Fibroblast of the conjunctiva (primary cell): Measurements from ENCODE around the gene TCF20.

Experiments
- DNase-seq: peaks from one replicate; pipeline ENCODE4 v3.0.0-alpha.2; 2010; ENCODE audit warnings: low read depth

TCF20 gene

DNA sequence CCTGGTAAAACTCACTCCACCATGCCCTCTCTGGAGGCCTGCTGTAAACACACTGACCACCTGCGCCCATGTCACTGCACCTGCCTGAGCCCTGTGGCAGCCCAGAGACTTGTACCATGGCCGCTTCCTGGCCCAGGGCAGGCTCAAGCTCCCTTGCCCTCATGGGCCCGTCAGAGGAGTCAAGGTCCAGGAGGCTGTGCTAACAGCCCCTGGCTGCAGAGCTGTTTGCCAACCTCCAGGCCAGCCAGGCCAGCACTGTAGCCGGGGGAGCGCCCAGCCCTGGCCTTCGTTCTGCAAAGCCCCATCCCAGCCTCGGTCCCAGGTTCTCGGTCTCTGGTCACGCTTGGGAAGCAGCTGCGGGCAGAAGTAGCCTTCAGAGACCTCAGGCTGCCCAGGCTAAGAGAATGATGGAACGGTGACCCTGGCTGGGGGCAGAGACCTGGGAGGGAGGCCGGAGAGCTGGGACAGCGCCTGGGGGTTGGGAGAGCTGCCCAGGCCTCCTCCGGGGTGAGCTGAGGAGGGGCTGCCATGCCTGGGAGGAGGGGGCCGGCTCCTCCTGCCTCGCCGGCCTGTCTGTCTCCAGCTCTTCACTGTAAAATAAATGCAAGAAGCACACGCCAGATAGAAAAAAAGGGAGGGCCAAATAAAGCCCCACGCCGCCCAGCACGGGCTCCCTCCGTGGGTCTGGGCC, 11.9 kb upstream of the TCF20 start:
- no peak for DNase-seq

DNA sequence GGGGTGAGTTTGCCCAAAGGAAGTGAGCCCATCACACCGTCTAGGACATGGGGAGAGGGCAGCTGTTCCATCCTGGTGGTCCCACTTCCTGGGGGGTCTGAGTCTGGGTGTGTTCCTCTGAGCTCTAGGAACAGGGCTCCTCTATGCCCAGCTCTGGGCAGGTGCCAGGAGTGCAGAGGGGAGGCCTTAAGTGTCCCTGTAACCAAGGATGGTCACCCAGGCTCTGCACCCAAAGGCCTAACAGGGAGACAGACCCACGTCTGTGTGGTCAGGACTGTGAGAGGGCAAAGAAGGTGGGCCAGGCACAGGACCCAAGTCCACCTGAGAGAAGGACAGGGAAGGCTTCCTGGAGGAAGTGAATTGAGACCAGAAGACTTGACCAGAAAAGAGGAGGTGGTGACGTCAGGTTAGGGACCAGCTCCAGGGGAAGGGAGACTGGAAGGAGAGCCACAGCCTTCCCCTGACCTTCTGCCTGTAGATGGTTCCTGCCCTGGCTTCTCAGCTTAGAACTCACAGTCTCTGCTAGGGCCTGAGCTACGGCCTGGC, 11.3 kb upstream of the TCF20 start:
- DNase-seq, result no peak

- DNase-seq, result no peak
Observed at GRCh38 chr22:42281284-42281683, 10.8 kb upstream of the TCF20 start.

- no peak for DNase-seq
Observed at GRCh38 chr22:42280836-42281235, 10.4 kb upstream of the TCF20 start.

- DNase-seq, result no peak
Observed at GRCh38 chr22:42280140-42280539, 9.7 kb upstream of the TCF20 start.

DNA sequence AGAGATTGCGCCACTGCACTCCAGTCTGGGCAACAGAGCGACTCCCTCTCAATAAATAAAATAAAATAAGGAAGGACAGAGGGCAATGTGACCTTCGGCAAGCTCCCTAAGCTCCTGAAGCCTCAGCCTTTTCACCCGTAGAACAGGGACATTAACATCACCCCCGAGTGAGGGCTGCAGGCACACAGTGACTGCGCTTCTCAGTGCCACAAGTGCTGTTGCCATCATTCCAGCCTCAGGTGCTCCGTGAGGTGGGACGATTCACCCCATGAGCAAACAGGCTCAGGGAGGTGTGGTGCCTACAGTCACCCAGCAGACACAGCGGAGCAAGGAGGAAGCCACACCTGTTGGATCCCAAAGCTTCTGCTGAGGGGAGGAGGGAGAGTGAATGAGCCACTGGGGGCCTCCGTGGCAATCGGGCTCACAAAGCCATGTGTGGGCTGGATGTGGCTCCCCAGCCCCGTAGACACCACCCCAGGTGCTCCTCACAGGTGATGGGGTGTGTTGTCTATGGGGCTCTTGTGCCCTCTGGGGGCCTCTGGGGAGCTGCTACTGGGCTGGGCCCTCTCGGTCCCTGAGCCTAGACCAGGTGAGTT, 9.1 kb upstream of the TCF20 start:
- DNase-seq, result no peak

DNA sequence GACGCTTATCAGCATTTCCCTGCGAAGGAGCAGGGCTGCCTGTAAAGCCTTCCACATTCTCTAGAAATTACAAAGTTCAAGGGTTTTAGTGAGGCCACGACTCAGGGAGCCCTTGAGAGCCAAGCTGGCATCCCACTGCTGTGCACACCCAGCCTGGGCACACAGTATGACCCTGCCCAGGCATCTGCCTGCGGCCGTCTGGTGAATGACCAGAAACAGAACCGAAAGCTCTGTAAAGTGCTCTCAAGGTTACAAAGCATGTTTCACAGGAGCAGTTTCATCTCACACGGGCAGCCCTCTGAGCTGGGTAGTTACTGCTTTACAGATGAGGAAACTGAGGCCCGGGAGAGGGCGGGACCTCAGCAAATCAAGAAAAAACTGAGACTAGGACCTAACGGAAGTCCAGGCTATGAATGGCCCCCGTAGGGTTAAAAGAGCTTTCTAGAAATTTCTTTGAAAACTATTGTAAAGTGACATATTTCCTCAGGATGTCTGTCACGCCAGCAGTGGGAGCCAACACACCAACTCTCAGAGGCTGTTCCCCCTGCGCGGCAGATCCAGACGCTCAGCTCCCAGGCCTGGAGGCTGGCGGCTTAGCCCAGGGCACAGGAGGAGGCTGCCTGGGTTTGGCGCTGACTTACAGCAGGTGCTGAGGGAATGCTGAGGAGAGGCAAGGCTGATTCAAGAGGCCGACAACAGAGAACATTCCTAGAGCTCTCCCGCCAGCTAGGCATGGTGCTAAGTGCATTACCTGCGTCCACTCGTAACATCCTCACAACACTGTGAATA, 7.7 kb upstream of the TCF20 start:
- no peak for DNase-seq

- DNase-seq, result no peak
Observed at GRCh38 chr22:42277232-42277753, 6.8 kb upstream of the TCF20 start.

GRCh38 chr22:42275970-42276369, 5.5 kb upstream of the TCF20 start:
- DNase-seq, result no peak

- no peak for DNase-seq
Observed at GRCh38 chr22:42275176-42275575, 4.7 kb upstream of the TCF20 start.

GRCh38 chr22:42273855-42274451, 3.5 kb upstream of the TCF20 start:
- DNase-seq, result no peak

GRCh38 chr22:42272431-42272999, 2.1 kb upstream of the TCF20 start:
- DNase-seq, result no peak

GRCh38 chr22:42271906-42272305, 1.5 kb upstream of the TCF20 start:
- DNase-seq, result no peak

DNA sequence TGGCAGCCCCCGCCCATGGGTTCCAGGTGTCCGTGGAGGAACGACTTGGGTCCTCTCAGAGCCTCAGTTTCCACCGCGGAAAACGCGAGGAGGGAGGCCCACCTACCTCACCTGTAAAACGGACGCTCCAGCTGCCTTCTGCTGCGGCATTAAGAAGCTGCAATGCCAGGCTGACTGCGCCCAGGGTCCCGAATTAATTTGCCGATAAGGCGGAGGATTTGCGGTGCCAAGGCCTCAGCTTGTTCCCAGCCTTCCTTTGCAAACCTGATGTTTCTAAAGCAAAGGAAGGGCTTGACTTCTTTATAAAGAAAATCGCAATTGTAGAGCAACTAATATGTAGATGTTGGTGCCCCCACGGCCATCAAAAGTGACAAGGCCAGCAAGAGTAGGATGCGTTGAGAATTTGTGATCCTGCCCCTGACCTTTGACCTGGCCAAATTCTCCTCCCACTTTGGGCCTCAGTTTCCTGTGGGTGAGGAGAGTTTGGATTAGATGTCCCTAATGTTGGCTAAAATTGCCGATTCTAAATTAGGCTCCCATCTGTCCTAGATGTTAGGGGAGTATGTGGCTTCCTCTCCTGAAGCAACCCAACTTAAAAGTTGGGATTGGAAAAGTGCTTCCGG, 849 bp upstream of the TCF20 start:
- DNase-seq, result no peak

DNA sequence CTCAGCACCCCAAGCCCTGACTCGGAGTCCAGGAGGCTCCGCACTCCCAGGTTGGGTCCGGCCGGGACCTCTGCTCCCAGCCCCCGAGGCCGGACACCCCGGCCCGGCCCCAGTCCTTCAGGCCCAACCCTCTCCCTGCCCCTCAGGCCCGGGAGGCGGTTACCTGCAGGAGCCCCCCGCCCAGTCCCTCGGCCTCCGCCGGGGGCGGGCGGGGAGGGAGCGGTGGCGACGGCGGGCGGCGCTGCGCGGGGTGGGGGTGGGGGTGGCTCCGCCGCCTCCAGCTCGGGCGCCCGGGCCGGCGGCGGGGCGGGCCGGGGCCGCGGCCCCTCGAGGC, 310 bp downstream of the TCF20 start:
- no peak for DNase-seq

- DNase-seq, result no peak
Observed at GRCh38 chr22:42269432-42270175, 849 bp downstream of the TCF20 start.

DNA sequence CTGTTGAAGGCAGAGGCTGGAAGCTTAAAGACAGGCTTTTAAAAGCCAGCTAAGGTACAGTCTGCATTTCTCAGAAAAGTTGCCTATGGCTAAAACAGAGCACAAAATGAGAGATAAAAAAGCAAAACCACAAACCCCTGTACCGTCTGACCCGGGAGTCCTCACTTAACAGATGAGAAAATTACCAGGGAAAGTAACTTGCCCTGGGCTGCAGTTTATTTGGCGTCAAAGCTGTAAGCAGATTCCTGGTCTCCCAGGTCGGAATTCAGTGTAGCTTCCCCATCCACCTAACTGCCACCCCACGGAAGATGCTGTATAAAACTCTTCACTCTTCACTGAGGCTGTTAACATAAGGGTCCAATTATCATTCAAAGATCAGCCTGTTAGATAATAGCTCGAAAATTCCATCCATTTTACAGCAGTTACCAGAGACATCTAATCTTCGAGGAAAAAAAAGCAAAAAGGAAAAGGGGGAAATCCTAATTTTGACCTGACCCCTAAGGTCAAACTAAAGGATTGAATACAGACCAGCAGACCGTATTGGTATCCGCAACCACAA, 1.5 kb downstream of the TCF20 start:
- no peak for DNase-seq

GRCh38 chr22:42265321-42265720, 5.1 kb downstream of the TCF20 start:
- no peak for DNase-seq

DNA sequence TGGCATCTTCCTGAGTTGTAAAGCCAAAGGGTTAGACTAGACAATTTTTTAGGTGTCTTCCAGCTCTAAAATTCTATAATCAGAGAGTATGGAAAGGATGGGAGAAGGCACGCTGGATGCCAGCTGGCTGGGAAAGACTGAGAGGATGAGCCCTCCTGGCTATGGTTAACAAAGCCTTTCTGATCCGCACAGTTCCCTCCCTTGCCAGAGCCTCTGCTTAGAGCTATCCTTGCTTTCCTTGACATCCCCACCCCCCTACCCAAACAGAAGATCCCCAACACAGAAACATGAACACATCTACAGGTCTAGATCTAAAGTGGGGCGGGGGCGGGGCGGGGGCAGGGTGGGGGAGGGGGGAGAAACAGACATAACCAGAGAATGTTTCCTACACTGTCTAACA, 6.5 kb downstream of the TCF20 start:
- no peak for DNase-seq

- DNase-seq, result no peak
Observed at GRCh38 chr22:42262964-42263363, 7.5 kb downstream of the TCF20 start.

DNA sequence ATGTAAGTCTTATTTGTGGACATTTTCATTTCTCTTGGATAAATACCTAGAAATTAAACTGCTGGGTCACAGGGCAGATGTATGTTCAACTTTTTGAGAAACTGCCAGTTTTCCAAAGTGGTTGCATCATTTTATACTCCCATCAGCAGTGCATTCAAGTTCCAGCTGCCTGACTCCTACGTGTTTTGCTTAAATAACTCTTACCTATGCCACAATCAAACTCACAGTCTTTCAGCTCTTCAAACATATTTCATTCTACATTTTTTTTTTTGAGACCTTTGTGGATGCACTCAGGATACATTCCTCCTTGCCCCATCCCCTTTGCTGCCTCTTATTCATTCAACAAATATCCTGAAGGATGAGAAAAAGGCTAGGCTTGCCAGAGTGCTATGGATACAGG, 9.2 kb downstream of the TCF20 start:
- DNase-seq, result peak; percentile 60
